ENCODE results near the gene HCN2. TPM values are rescaled to one million over a fixed set of nuclear protein-coding genes. Genes with fewer than 3 reads are reported as not detected.
A peak's percentile ranks its signal among the peaks of the same experiment; 100 is the strongest.

HCN2 gene
- polyA plus RNA-seq, 1 experiment = 1.5 TPM

- ChIA-PET POLR2A (interaction anchor here (0.7 kb wide), 1 partner anchor 17 kb away, joined by 4 read pairs; no protein-coding TSS in a partner anchor), CTCF (interaction anchor here (0.9 to 1.9 kb wide), 12 partner anchors 11 to 193 kb away, joined by 3 to 20 read pairs (median 4); no protein-coding TSS in a partner anchor)
- Histone ChIP-seq H3K36me3 (ENCODE audit: control insufficient read depth, insufficient read depth, low read length) (no peaks in the 10 kb centered on the region), H3K4me3 (ENCODE audit: low read depth, low read length) (peak overlapping the region; percentile 54), H3K27me3 (ENCODE audit: control insufficient read depth, insufficient read depth, low read length) (no peaks in the 10 kb centered on the region)
- no peak for DNase-seq (ENCODE audit: low read depth)
- no peak for TF ChIP-seq CTCF (IDR thresholded peaks at IDR 0.05; ENCODE audit: insufficient read depth, low read depth, low read length)
Measured at GRCh38 chr19:663682-664117, 74.0 kb downstream of the HCN2 start.

GRCh38 chr19:664913-665443, 75.3 kb downstream of the HCN2 start:
- Histone ChIP-seq H3K36me3 (ENCODE audit: control insufficient read depth, insufficient read depth, low read length) (no peaks in the 10 kb centered on the region), H3K27me3 (ENCODE audit: control insufficient read depth, insufficient read depth, low read length) (no peaks in the 10 kb centered on the region), H3K4me3 (ENCODE audit: low read depth, low read length) (peak overlapping the region; percentile 16; the same call in 1 of the 2 replicates)
- peak; percentile 94 for TF ChIP-seq CTCF (IDR thresholded peaks at IDR 0.05; ENCODE audit: insufficient read depth, low read depth, low read length)
- no peak for DNase-seq (ENCODE audit: low read depth)
- CTCF ChIA-PET = interaction anchor here (1.0 to 3.1 kb wide), 2 partner anchors 10 to 69 kb away, joined by 3 to 17 read pairs; no protein-coding TSS in a partner anchor
- POLR2A ChIA-PET = no interaction called here

Other genes starting within 250 kb of the HCN2 start
- gene MIER2, start 245.1 kb upstream of the HCN2 start, polyA plus RNA-seq (2011; rRNA removed) = 14.8 and 16.2 TPM in 2 replicates
- 0.04 and 0.07 TPM in 2 replicates for gene C2CD4C, start 180.7 kb upstream of the HCN2 start, polyA plus RNA-seq (2011; rRNA removed)
- gene SHC2, start 128.8 kb upstream of the HCN2 start, polyA plus RNA-seq (2011; rRNA removed) = 1.3 and 3.4 TPM in 2 replicates
- gene MADCAM1, start 93.4 kb upstream of the HCN2 start, polyA plus RNA-seq (2011; rRNA removed) = 0.10 TPM in 1 of 2 replicates, not detected in the other
- gene TPGS1, start 82.4 kb upstream of the HCN2 start, polyA plus RNA-seq (2011; rRNA removed) = 4.5 and 6.8 TPM in 2 replicates
- 49.1 and 75.2 TPM in 2 replicates for gene CDC34, start 58.1 kb upstream of the HCN2 start, polyA plus RNA-seq (2011; rRNA removed)
- not detected in 2 replicates for gene GZMM, start 45.8 kb upstream of the HCN2 start, polyA plus RNA-seq (2011; rRNA removed)
- gene BSG, start 17.3 kb upstream of the HCN2 start, polyA plus RNA-seq (2011; rRNA removed) = 579 and 1,176 TPM in 2 replicates
- 21.9 and 38.6 TPM in 2 replicates for gene POLRMT, start 43.7 kb downstream of the HCN2 start, polyA plus RNA-seq (2011; rRNA removed)
- 0.05 TPM in 1 of 2 replicates, not detected in the other for gene FGF22, start 50.0 kb downstream of the HCN2 start, polyA plus RNA-seq (2011; rRNA removed)
- gene RNF126, start 73.3 kb downstream of the HCN2 start, polyA plus RNA-seq (2011; rRNA removed) = 2.7 and 2.9 TPM in 2 replicates
- gene FSTL3, start 86.5 kb downstream of the HCN2 start, polyA plus RNA-seq (2011; rRNA removed) = 62.5 and 83.2 TPM in 2 replicates
- gene PRSS57, start 105.6 kb downstream of the HCN2 start, polyA plus RNA-seq (2011; rRNA removed) = not detected in 2 replicates
- 1.1 and 1.2 TPM in 2 replicates for gene PALM, start 119.1 kb downstream of the HCN2 start, polyA plus RNA-seq (2011; rRNA removed)
- gene MISP, start 161.2 kb downstream of the HCN2 start, polyA plus RNA-seq (2011; rRNA removed) = 0.05 and 0.06 TPM in 2 replicates
- gene PTBP1, start 207.6 kb downstream of the HCN2 start, polyA plus RNA-seq (2011; rRNA removed) = 137 and 328 TPM in 2 replicates
- 0.56 and 1.1 TPM in 2 replicates for gene PLPPR3, start 232.1 kb downstream of the HCN2 start, polyA plus RNA-seq (2011; rRNA removed)
- gene AZU1, start 238.0 kb downstream of the HCN2 start, polyA plus RNA-seq (2011; rRNA removed) = 0.07 TPM in 1 of 2 replicates, not detected in the other

All from BJ (cell line).